Rectal smooth muscle tissue (tissue), 1 donor: ENCODE data around the gene SCAF11.

Experiments
- H3K27ac ChIP-seq: one replicate; pipeline ENCODE4 v1.7.0; 2013; ENCODE audit warnings: low read depth, low read length, inconsistent platforms
- H3K27me3 ChIP-seq: one replicate; pipeline ENCODE4 v1.7.0; 2013; ENCODE audit warnings: low read length; ENCODE audit not compliant: control insufficient read depth, insufficient read depth
- H3K36me3 ChIP-seq: one replicate; pipeline ENCODE4 v1.7.0; 2013; ENCODE audit warnings: low read length; ENCODE audit not compliant: control insufficient read depth, insufficient read depth
- H3K4me1 ChIP-seq: one replicate; pipeline ENCODE4 v1.7.0; 2013; ENCODE audit warnings: low read length; ENCODE audit not compliant: control insufficient read depth, insufficient read depth
- H3K4me3 ChIP-seq: one replicate; pipeline ENCODE4 v1.7.0; 2013; ENCODE audit warnings: low read length
- H3K9ac ChIP-seq: one replicate; pipeline ENCODE4 v1.7.0; 2013; ENCODE audit warnings: low read length

Gene SCAF11

GRCh38 chr12:45938566-45938965 lies 51.8 kb downstream of the SCAF11 start:
- H3K36me3 ChIP-seq = peaks cover 3% of the 10 kb centered on the region
- no peak overlapping the region for H3K9ac ChIP-seq
- no peak overlapping the region for H3K4me3 ChIP-seq
- H3K27me3 ChIP-seq = no peaks in the 10 kb centered on the region
- peaks cover 3% of the 10 kb centered on the region for H3K4me1 ChIP-seq
- no peak overlapping the region for H3K27ac ChIP-seq

- H3K27ac ChIP-seq = no peak overlapping the region
- no peak overlapping the region for H3K9ac ChIP-seq
- H3K4me1 ChIP-seq = peaks cover 5% of the 10 kb centered on the region
- H3K27me3 ChIP-seq = no peaks in the 10 kb centered on the region
- H3K36me3 ChIP-seq = peaks cover 5% of the 10 kb centered on the region
- H3K4me3 ChIP-seq = no peak overlapping the region
Measured at GRCh38 chr12:45934956-45935355, 55.4 kb downstream of the SCAF11 start.

- Histone ChIP-seq H3K4me1 (peaks cover 5% of the 10 kb centered on the region), H3K9ac (no peak overlapping the region), H3K27me3 (no peaks in the 10 kb centered on the region), H3K4me3 (no peak overlapping the region), H3K36me3 (peaks cover 5% of the 10 kb centered on the region), H3K27ac (no peak overlapping the region)
Measured at GRCh38 chr12:45933504-45933903, 56.9 kb downstream of the SCAF11 start.

GRCh38 chr12:45930369-45930768 lies 60.0 kb downstream of the SCAF11 start:
- H3K27me3 ChIP-seq = no peaks in the 10 kb centered on the region
- H3K36me3 ChIP-seq = peaks cover 12% of the 10 kb centered on the region
- peaks cover 5% of the 10 kb centered on the region for H3K4me1 ChIP-seq

GRCh38 chr12:45928309-45928708 lies 62.1 kb downstream of the SCAF11 start:
- no peak overlapping the region for H3K9ac ChIP-seq
- H3K4me1 ChIP-seq = no peaks in the 10 kb centered on the region
- H3K27me3 ChIP-seq = no peaks in the 10 kb centered on the region
- H3K27ac ChIP-seq = no peak overlapping the region
- H3K36me3 ChIP-seq = peaks cover 15% of the 10 kb centered on the region
- H3K4me3 ChIP-seq = no peak overlapping the region

More at GRCh38 chr12:45930369-45930768, 60.0 kb downstream of the SCAF11 start:
- H3K27ac ChIP-seq = no peak overlapping the region
- H3K4me3 ChIP-seq = no peak overlapping the region
- no peak overlapping the region for H3K9ac ChIP-seq

- Histone ChIP-seq H3K9ac (no peak overlapping the region), H3K36me3 (peaks cover 5% of the 10 kb centered on the region), H3K27me3 (no peaks in the 10 kb centered on the region), H3K4me1 (no peaks in the 10 kb centered on the region), H3K27ac (no peak overlapping the region), H3K4me3 (no peak overlapping the region)
Measured at GRCh38 chr12:45918818-45919217, 71.6 kb downstream of the SCAF11 start.

GRCh38 chr12:45915405-45915804 lies 75.0 kb downstream of the SCAF11 start:
- Histone ChIP-seq H3K27ac (no peak overlapping the region), H3K4me3 (no peak overlapping the region), H3K4me1 (no peaks in the 10 kb centered on the region), H3K9ac (no peak overlapping the region), H3K27me3 (no peaks in the 10 kb centered on the region), H3K36me3 (no peaks in the 10 kb centered on the region)

GRCh38 chr12:45914090-45914489 lies 76.3 kb downstream of the SCAF11 start:
- Histone ChIP-seq H3K4me3 (no peak overlapping the region), H3K9ac (no peak overlapping the region), H3K27ac (no peak overlapping the region), H3K36me3 (no peaks in the 10 kb centered on the region), H3K4me1 (no peaks in the 10 kb centered on the region), H3K27me3 (no peaks in the 10 kb centered on the region)

- no peaks in the 10 kb centered on the region for H3K4me1 ChIP-seq
- no peaks in the 10 kb centered on the region for H3K36me3 ChIP-seq
- H3K4me3 ChIP-seq = no peak overlapping the region
- H3K9ac ChIP-seq = no peak overlapping the region
- H3K27me3 ChIP-seq = no peaks in the 10 kb centered on the region
- H3K27ac ChIP-seq = no peak overlapping the region
Measured at GRCh38 chr12:45913631-45914030, 76.7 kb downstream of the SCAF11 start.

- no peaks in the 10 kb centered on the region for H3K27me3 ChIP-seq
- H3K27ac ChIP-seq = no peak overlapping the region
- H3K4me1 ChIP-seq = no peaks in the 10 kb centered on the region
- H3K4me3 ChIP-seq = no peak overlapping the region
- no peak overlapping the region for H3K9ac ChIP-seq
- no peaks in the 10 kb centered on the region for H3K36me3 ChIP-seq
Measured at GRCh38 chr12:45912774-45913173, 77.6 kb downstream of the SCAF11 start.

- Histone ChIP-seq H3K4me3 (no peak overlapping the region), H3K27me3 (no peaks in the 10 kb centered on the region), H3K4me1 (no peaks in the 10 kb centered on the region), H3K36me3 (no peaks in the 10 kb centered on the region), H3K27ac (no peak overlapping the region), H3K9ac (no peak overlapping the region)
Measured at GRCh38 chr12:45909041-45909713, 81.2 kb downstream of the SCAF11 start.

- H3K36me3 ChIP-seq = no peaks in the 10 kb centered on the region
- H3K4me1 ChIP-seq = no peaks in the 10 kb centered on the region
- H3K27ac ChIP-seq = no peak overlapping the region
- no peaks in the 10 kb centered on the region for H3K27me3 ChIP-seq
- H3K4me3 ChIP-seq = no peak overlapping the region
- no peak overlapping the region for H3K9ac ChIP-seq
Measured at GRCh38 chr12:45907955-45908354, 82.4 kb downstream of the SCAF11 start.

- Histone ChIP-seq H3K4me1 (no peaks in the 10 kb centered on the region), H3K36me3 (peaks cover 6% of the 10 kb centered on the region)
Measured at GRCh38 chr12:45898094-45898493, 92.3 kb downstream of the SCAF11 start.

More at GRCh38 chr12:45898094-45898493, 92.3 kb downstream of the SCAF11 start:
- H3K4me3 ChIP-seq = no peak overlapping the region
- H3K27me3 ChIP-seq = no peaks in the 10 kb centered on the region
- no peak overlapping the region for H3K9ac ChIP-seq
- no peak overlapping the region for H3K27ac ChIP-seq
